ENCODE data around the gene DTX2.
"Not testable (repeated sequence)": the region's sequence is repeated elsewhere in the genome, so short reads cannot be mapped to it uniquely, and the experiment has no call there.

Gene DTX2

DNA sequence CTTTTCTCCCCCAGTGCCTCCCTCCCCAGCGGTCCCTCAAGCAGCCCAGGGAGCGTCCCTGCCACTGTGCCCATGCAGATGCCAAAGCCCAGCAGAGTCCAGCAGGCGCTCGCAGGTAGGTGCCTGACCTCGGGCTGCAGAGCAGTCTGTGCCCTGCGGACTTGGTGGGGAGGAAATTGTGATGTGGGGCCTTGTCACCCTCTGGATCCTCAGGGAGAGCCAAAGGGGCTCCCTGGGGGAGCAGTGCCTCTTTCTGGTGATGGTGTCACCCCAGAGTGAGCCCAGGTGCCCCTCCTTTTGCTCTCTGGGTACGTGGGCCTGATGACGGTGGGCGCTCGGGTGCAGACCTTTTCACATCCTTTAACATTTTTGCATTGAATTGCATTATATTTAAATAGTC, 30.6 kb downstream of the DTX2 start:
- DNase-seq (ENCODE audit: low spot score): not testable (repeated sequence)

- DNase-seq (ENCODE audit: low spot score): not testable (repeated sequence)
Observed at GRCh38 chr7:76495717-76496116, 34.2 kb downstream of the DTX2 start.

DNA sequence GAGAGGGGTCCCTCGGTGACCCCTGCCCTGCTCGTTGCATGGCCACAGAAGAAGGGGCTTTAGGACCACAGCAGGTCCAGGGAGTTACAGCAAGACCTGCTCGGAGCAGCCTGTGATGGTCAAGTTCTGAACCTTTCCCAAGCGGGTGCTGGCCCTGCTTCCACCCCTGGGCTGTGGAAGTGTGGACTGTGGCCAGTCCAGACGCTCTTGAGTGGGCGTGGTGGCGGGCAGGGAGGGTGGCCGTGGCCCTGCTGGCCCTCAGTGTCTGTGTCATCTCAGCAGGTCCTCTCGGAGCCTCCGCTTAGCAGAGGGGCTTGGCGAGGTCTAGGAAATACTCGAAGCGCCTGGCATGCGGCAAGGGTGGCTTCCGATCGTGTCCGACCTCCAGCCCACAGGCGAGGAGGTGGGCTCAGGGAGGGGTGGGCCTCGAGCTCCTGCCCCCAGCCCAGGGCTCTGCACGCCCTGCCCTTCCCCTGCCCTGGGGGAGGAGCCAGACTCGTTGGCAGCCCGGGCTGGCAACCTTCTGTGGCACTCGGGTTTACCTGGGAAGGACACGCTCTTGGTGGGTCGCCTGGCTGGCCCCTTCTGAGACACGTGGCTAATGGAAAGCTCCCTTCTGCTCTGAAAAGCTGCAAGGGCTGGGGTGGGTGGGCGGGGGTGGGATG, 36.5 kb downstream of the DTX2 start:
- DNase-seq (ENCODE audit: low spot score): not testable (repeated sequence)

GRCh38 chr7:76498583-76499200, 37.2 kb downstream of the DTX2 start:
- DNase-seq (ENCODE audit: low spot score): not testable (repeated sequence)

DNA sequence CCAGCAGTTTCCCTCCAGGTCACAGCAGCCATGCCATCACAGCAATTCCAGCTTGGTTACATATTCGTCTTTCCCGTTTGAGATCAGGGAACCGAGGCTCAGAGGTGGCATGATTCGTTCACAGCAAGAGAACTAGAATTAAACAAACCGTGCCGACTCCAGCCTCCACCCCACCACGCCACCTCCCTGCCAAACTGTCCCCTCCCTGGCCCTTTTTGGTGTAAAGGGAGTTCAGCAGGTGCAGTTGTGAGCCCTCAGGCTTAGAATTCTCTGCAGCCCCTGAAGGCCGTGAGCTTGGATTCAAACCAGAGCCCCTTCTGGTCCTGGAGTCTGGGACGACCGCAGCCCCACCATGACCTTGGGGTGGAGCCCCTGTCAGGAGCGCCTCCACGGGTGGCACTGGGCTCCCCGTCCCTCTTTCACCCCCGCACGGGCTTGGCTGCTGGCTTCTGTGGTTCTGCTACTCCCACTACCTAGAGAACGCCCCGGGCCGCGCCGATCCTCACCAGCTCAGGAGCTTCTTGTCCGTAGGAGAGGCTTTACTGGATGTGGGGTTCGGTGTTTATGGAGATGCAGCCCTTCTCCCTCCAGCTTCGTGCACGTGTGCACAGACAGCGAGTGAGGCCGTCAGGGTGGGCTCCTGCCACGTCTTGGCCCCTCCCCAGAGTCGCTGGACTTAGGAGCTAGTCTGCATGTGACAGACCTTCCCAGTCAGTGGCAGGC, 37.9 kb downstream of the DTX2 start:
- DNase-seq (ENCODE audit: low spot score): not testable (repeated sequence)

DNA sequence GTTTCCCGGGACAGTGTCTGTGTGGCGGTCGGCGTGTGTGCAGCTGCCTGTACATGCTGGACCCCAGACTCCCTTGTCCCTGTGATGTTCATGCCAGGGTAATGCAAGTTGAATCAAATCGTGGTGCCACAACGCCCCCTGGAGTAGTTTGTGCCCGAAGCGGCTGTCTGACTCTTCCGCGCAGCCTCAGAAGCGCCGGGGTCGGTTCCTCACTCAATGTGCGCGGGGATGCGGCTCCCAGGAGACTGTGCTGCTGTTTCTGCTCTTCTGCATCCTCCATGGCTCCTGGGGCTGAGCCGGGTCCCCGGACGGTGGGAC, 38.4 kb downstream of the DTX2 start:
- not testable (repeated sequence) for DNase-seq (ENCODE audit: low spot score)

DNA sequence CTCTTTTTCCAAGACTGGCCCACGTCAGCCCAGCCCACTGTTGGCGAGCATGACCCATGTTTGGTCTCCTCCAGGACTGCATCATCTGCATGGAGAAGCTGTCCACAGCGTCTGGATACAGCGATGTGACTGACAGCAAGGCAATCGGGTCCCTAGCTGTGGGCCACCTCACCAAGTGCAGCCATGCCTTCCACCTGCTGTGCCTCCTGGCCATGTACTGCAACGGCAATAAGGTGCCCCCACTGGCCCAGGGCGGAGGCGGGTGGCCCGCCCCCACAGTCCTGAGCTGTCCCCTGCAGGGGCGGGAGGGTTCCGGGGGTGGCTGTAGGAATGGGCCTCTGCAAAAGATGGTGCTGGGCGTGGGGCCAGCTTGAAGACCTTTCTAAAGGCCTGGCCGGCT, 40.7 kb downstream of the DTX2 start:
- DNase-seq (ENCODE audit: low spot score): not testable (repeated sequence)

- DNase-seq (ENCODE audit: low spot score): not testable (repeated sequence)
Observed at GRCh38 chr7:76502836-76503235, 41.3 kb downstream of the DTX2 start.

DNA sequence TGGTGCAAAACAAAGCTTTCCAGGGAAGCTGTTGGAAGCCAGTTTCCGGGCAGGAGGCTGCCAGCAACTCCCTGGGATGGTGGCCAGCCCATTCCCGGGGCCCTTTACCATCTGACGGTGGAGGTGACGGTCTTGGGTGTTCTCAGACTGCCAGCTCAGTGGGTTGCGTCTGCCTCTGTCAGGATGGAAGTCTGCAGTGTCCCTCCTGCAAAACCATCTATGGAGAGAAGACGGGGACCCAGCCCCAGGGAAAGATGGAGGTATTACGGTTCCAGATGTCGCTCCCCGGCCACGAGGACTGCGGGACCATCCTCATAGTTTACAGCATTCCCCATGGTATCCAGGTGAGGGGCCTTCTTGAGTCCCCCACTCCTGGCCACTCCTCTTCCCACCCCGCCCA, 41.7 kb downstream of the DTX2 start:
- not testable (repeated sequence) for DNase-seq (ENCODE audit: low spot score)

GRCh38 chr7:76504351-76505167, 43.0 kb downstream of the DTX2 start:
- not testable (repeated sequence) for DNase-seq (ENCODE audit: low spot score)

GRCh38 chr7:76505168-76506080, 43.9 kb downstream of the DTX2 start:
- no peak for DNase-seq (ENCODE audit: low spot score)

GRCh38 chr7:76506081-76506440, 44.6 kb downstream of the DTX2 start:
- no peak for DNase-seq (ENCODE audit: low spot score)

GRCh38 chr7:76506643-76507042, 45.1 kb downstream of the DTX2 start:
- DNase-seq (ENCODE audit: low spot score): not testable (repeated sequence)

DNA sequence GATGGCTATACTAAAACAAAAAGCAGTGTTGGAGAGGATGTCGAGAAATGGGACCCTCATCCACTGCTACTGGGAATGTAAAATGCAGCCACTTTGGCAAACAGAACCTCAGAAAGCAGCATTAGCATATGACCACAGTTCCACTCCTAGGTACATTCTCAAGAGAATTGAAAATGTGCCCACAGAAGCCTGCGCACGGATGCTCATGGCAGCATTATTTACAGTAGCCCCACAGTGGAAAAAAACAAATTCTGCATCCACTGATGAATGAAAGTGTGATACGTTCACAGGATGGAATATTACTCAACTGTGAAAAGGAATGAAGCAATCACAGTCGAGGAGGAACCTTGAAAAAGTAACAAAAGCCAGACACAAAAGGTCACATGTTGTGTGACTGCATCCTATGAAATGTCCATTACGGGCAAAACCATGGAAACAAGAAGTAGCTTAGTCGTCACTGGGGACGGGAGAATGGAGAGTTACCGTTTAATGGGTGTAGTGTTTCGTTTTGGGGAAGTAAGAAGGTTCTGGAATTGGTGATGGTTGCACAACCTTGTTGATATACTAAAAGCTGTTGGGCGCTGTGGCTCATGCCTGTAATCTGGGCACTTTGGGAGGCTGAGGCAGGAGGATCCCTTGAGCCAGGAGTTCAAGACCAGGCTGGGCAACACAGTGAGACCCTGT, 46.4 kb downstream of the DTX2 start:
- no peak for DNase-seq (ENCODE audit: low spot score)

GRCh38 chr7:76509931-76510877, 48.7 kb downstream of the DTX2 start, which contains the start of gene UPK3B:
TSS of gene UPK3B (plus strand) at chr7:76510552. CDS start at chr7:76510653, 101 bp downstream.
- DNase-seq (ENCODE audit: low spot score): no peak

GRCh38 chr7:76511200-76511910, 49.8 kb downstream of the DTX2 start:
- not testable (repeated sequence) for DNase-seq (ENCODE audit: low spot score)

GRCh38 chr7:76511911-76512885, 50.7 kb downstream of the DTX2 start:
- not testable (repeated sequence) for DNase-seq (ENCODE audit: low spot score)

Measured in kidney capillary endothelial cell (primary cell).